HL-60 (cell line): ENCODE measurements around the gene EIPR1.

ENCODE experiments used
- GABPA ChIP-seq: IDR thresholded peaks from 2 replicates; pipeline ENCODE4 v1.6.1; 2012; ENCODE audit warnings: low read depth
- POLR2AphosphoS5 ChIP-seq: IDR thresholded peaks from 2 replicates; pipeline ENCODE4 v1.6.1; 2012; ENCODE audit warnings: low read depth
- SPI1 ChIP-seq: IDR thresholded peaks from 2 replicates; pipeline ENCODE4 v1.6.1; 2012; ENCODE audit warnings: low read depth, mild to moderate bottlenecking, borderline replicate concordance
- TF ChIP-seq, protein P1 (sequence below): IDR thresholded peaks from one replicate; pipeline ENCODE4 v1.5.1; 2011; ENCODE audit warnings: low read length, control low read depth, inconsistent platforms; ENCODE audit not compliant: insufficient read depth
- TF ChIP-seq, protein P2 (sequence below): IDR thresholded peaks from 2 replicates; pipeline ENCODE4 v1.6.1; 2012; ENCODE audit warnings: low read depth; ENCODE audit not compliant: insufficient replicate concordance

DNA sequence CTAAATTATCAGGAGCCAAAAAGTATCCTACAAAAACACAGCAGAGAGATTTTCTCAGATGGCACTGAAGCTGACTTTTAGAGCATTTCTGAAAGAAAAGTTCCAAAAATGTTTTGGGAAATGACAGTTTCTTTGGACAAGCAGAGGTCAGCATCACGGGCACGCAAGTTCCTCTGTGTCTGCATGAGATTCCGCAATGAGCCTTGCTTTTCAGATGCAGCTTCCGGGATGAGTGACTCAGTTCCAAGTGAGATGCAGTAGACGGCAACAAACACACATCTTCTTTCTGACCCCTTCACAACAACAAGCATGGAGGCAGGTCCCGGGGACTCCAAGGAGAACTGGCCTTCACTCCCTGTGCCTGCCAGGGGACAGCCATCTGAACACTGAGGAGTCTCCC is 76.6 kb downstream of the EIPR1 start:
- TF ChIP-seq GABPA, result no peak
- TF ChIP-seq, protein P1, sequence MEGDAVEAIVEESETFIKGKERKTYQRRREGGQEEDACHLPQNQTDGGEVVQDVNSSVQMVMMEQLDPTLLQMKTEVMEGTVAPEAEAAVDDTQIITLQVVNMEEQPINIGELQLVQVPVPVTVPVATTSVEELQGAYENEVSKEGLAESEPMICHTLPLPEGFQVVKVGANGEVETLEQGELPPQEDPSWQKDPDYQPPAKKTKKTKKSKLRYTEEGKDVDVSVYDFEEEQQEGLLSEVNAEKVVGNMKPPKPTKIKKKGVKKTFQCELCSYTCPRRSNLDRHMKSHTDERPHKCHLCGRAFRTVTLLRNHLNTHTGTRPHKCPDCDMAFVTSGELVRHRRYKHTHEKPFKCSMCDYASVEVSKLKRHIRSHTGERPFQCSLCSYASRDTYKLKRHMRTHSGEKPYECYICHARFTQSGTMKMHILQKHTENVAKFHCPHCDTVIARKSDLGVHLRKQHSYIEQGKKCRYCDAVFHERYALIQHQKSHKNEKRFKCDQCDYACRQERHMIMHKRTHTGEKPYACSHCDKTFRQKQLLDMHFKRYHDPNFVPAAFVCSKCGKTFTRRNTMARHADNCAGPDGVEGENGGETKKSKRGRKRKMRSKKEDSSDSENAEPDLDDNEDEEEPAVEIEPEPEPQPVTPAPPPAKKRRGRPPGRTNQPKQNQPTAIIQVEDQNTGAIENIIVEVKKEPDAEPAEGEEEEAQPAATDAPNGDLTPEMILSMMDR, result no peak
- no peak for TF ChIP-seq POLR2AphosphoS5
- TF ChIP-seq, protein P2, sequence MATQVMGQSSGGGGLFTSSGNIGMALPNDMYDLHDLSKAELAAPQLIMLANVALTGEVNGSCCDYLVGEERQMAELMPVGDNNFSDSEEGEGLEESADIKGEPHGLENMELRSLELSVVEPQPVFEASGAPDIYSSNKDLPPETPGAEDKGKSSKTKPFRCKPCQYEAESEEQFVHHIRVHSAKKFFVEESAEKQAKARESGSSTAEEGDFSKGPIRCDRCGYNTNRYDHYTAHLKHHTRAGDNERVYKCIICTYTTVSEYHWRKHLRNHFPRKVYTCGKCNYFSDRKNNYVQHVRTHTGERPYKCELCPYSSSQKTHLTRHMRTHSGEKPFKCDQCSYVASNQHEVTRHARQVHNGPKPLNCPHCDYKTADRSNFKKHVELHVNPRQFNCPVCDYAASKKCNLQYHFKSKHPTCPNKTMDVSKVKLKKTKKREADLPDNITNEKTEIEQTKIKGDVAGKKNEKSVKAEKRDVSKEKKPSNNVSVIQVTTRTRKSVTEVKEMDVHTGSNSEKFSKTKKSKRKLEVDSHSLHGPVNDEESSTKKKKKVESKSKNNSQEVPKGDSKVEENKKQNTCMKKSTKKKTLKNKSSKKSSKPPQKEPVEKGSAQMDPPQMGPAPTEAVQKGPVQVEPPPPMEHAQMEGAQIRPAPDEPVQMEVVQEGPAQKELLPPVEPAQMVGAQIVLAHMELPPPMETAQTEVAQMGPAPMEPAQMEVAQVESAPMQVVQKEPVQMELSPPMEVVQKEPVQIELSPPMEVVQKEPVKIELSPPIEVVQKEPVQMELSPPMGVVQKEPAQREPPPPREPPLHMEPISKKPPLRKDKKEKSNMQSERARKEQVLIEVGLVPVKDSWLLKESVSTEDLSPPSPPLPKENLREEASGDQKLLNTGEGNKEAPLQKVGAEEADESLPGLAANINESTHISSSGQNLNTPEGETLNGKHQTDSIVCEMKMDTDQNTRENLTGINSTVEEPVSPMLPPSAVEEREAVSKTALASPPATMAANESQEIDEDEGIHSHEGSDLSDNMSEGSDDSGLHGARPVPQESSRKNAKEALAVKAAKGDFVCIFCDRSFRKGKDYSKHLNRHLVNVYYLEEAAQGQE, result no peak
- TF ChIP-seq SPI1, result no peak
